Testis (tissue), 3 donors: Measurements from ENCODE around the gene CCDC117. TPM values are rescaled to one million over a fixed set of nuclear protein-coding genes. Genes with fewer than 3 reads are reported as not detected.

Experiments
- DNase-seq: peaks from one replicate; pipeline ENCODE4 v3.0.0-alpha.2; 2019
- H3K27ac ChIP-seq, 2 donors: fragments of 200-600 bp; sonication (generic); one replicate each; pipeline ENCODE4 v1.5.1; 2019
- H3K27me3 ChIP-seq: fragments of 200-600 bp; sonication (generic); one replicate; pipeline ENCODE4 v1.5.1; 2019
- H3K36me3 ChIP-seq: fragments of 200-600 bp; sonication (generic); one replicate; pipeline ENCODE4 v1.5.1; 2017; ENCODE audit warnings: low read depth; ENCODE audit errors: missing control alignments
- H3K4me1 ChIP-seq: fragments of 200-600 bp; sonication (generic); one replicate; pipeline ENCODE4 v1.5.1; 2019
- H3K4me3 ChIP-seq, 2 donors: fragments of 200-600 bp; sonication (generic); one replicate each; pipeline ENCODE4 v1.5.1; 2017 to 2019
- H3K9me3 ChIP-seq: fragments of 200-600 bp; sonication (generic); one replicate; pipeline ENCODE4 v1.5.1; 2017
- CTCF ChIP-seq, 3 experiments: fragments of 450-650 bp in 2 of 3; fragments of 200-600 bp in 1 of 3; sonication (generic) in 1 of 3; IDR thresholded peaks; one replicate each; pipeline ENCODE4 v1.5.1; 2016 to 2019; ENCODE audit warnings: antibody characterized with exemption in 3 of 3, mild to moderate bottlenecking in 2 of 3, moderate library complexity in 1 of 3
- POLR2A ChIP-seq: fragments of 450-650 bp; IDR thresholded peaks from one replicate; pipeline ENCODE4 v1.6.1; 2017; ENCODE audit warnings: antibody characterized with exemption, mild to moderate bottlenecking, moderate library complexity
- WGBS, 2 donors: methylation state at CpG; one replicate each; pipeline ENCODE4 v1.1.5; 2018; 5-methylcytosine and 5-hydroxymethylcytosine counted together
- intact Hi-C: fragments of 100-400 bp; cut with DNase I; formaldehyde crosslinking; loops from one replicate; pipeline ENCODE4 v1.15.1; 2023; ENCODE audit warnings: low total_unique reads
- polyA plus RNA-seq: library from polyadenylated mRNA; stranded (reverse); fragments of 350-450 nt; fragmentation: Illumina TruSeq; extraction: RNeasy Lipid Tissue Mini Kit (QIAGEN cat#74804); gene quantifications from one replicate; pipeline ENCODE4 v1.2.3, GENCODE V29; 2014; ENCODE audit warnings: low read depth, low replicate concordance; ENCODE audit not compliant: insufficient read depth
- total RNA-seq, 2 donors: library from RNA; depleted of rRNA; stranded (reverse); fragments of >200 nt; gene quantifications; one replicate each; pipeline ENCODE4 v1.2.3, GENCODE V29; 2016

CCDC117 gene
- total and polyA plus RNA-seq, 3 donors from 2014 or later, result 68.6 to 83.0 (median 76.1) TPM

GRCh38 chr22:28829358-28830181 is 57.1 kb downstream of the CCDC117 start:
- 44 to 45% methylated on average over 12 of the region's 12 CpGs for WGBS, 2 donors
- no peak for TF ChIP-seq POLR2A
- peak; percentile 90 to 96 (median 96) for TF ChIP-seq CTCF (IDR thresholded peaks at IDR 0.05)
- peaks cover 8% of the 10 kb centered on the region for H3K4me1 ChIP-seq
- no peaks in the 10 kb centered on the region for H3K27me3 ChIP-seq
- H3K27ac ChIP-seq, result no peak overlapping the region
- no peaks in the 10 kb centered on the region for H3K36me3 ChIP-seq
- peak; percentile 88 for DNase-seq
- H3K9me3 ChIP-seq, result no peaks in the 10 kb centered on the region
- H3K4me3 ChIP-seq, result no peak overlapping the region
- intact Hi-C loops, result loop anchor here (10.0 kb wide), 1 partner anchor 225 kb away; no protein-coding TSS in a partner anchor

- WGBS, 2 donors, result 95 to 97% methylated on average over 3 of the region's 3 CpGs
- Histone ChIP-seq H3K27ac (no peak overlapping the region), H3K4me1 (peaks cover 8% of the 10 kb centered on the region), H3K27me3 (no peaks in the 10 kb centered on the region), H3K36me3 (no peaks in the 10 kb centered on the region), H3K9me3 (no peaks in the 10 kb centered on the region), H3K4me3 (no peak overlapping the region)
- no peak for DNase-seq
- TF ChIP-seq POLR2A (no peak), CTCF (IDR thresholded peaks at IDR 0.05) (no peak)
- intact Hi-C loops, result loop anchor here (10.0 kb wide), 1 partner anchor 226 kb away; no protein-coding TSS in a partner anchor
These were observed 57.9 kb downstream of the CCDC117 start for GRCh38 chr22:28830441-28830840.

DNA sequence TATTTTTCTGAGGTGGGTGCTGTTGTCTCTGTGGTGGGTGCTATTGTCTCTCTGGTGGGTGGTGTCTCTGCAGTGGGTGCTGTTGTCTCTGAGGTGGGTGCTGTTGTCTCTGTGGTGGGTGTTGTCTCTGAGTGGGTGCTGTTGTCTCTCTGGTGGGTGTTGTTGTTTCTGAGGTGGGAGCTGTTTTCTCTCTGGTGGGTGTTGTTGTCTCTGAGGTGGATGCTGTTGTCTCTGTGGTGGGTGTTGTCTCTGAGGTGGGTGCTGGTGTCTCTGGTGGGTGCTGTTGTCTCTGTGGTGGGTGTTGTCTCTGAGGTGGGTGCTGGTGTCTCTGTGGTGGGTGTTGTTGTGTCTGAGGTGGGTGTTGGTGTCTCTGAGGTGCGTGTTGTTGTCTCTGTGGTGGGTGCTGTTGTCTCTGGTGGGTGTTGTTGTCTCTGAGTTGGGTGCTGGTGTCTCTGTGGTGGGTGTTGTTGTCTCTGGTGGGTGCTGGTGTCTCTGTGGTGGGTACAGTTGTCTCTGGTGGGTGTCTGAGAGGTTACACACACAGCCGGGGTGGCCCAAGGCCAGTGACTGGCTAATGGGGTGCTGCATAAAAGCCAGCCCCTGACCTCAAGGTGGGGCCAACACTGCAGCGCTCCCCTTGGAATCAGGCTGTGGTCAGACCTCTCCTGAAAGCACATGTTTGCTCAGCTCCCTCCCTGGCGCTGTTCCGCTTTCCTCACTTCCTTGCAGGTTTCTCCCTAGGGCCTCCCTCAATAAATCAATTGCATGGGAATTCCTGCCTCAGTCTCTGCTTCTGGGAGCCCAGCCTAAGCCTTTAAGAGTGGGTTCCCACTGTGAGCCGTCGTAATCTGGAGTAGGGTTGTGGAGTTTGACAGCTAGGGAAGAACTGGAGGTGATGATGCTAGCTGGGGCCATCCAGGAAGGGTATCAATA is 58.9 kb downstream of the CCDC117 start:
- no peak overlapping the region for H3K27ac ChIP-seq
- 81 to 85% methylated on average over 6 to 7 of the region's 7 CpGs for WGBS, 2 donors
- H3K27me3 ChIP-seq, result no peaks in the 10 kb centered on the region
- peaks cover 8% of the 10 kb centered on the region for H3K4me1 ChIP-seq
- H3K4me3 ChIP-seq, result no peak overlapping the region
- intact Hi-C loops, result loop anchor here (10.0 kb wide), 1 partner anchor 227 kb away; no protein-coding TSS in a partner anchor
- no peak for TF ChIP-seq CTCF (IDR thresholded peaks at IDR 0.05)
- TF ChIP-seq POLR2A, result no peak
- H3K36me3 ChIP-seq, result no peaks in the 10 kb centered on the region
- H3K9me3 ChIP-seq, result no peaks in the 10 kb centered on the region
- DNase-seq, result no peak

DNA sequence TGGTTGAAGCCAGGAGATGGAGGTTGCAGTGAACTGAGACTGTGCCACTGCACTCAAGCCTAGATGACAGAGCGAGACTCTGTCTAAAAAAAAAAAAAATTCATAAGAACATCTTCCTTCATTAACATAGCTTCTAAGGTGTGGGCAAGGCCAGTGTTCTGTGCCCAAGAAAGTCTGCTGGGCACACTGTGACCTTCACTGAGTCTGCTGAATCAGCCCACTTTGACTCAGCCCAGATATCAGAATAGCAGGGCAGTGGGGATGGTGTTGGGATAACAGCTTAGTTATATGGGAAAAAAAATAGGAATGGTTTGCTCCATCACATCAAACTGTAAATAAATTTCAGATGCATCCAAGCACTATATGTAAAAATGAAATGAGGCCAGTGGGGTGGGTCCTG is 60.2 kb downstream of the CCDC117 start:
- Histone ChIP-seq H3K4me3 (no peak overlapping the region), H3K9me3 (no peaks in the 10 kb centered on the region), H3K27me3 (no peaks in the 10 kb centered on the region), H3K27ac (no peak overlapping the region), H3K4me1 (peaks cover 8% of the 10 kb centered on the region), H3K36me3 (no peaks in the 10 kb centered on the region)
- 92 to 100% methylated on average over 1 of the region's 1 CpG for WGBS, 2 donors
- TF ChIP-seq POLR2A, result no peak
- TF ChIP-seq CTCF (IDR thresholded peaks at IDR 0.05), result no peak
- intact Hi-C loops, result loop anchor here (10.0 kb wide), 1 partner anchor 228 kb away; no protein-coding TSS in a partner anchor
- no peak for DNase-seq
